BE2C (cell line): ENCODE results near the gene OPCML.

ENCODE experiments used
- DNase-seq: peaks from one replicate; pipeline ENCODE4 v3.0.0-alpha.2; 2020
- H3K27me3 ChIP-seq: fragments of 250-450 bp; sonication (Bioruptor Pico); 2 replicates; pipeline ENCODE4 v1.5.1; 2020; ENCODE audit warnings: mild to moderate bottlenecking
- H3K36me3 ChIP-seq: fragments of 250-450 bp; sonication (Bioruptor Pico); 2 replicates; pipeline ENCODE4 v1.5.1; 2020; ENCODE audit warnings: mild to moderate bottlenecking
- H3K4me1 ChIP-seq: fragments of 250-450 bp; sonication (Bioruptor Pico); 2 replicates; pipeline ENCODE4 v1.5.1; 2020
- H3K4me3 ChIP-seq: 2 replicates; pipeline ENCODE4 v1.5.1; 2011; ENCODE audit warnings: low read depth, low read length
- H3K9me3 ChIP-seq: fragments of 250-450 bp; sonication (Bioruptor Pico); 2 replicates; pipeline ENCODE4 v1.5.1; 2020
- CTCF ChIP-seq: IDR thresholded peaks from 2 replicates; pipeline ENCODE4 v1.5.1; 2012; ENCODE audit warnings: mild to moderate bottlenecking, low read depth, low read length

Gene OPCML

GRCh38 chr11:132631989-132632388, 900.3 kb downstream of the OPCML start:
- H3K4me1 ChIP-seq, result no peaks in the 10 kb centered on the region
- no peaks in the 10 kb centered on the region for H3K27me3 ChIP-seq
- no peak for DNase-seq
- H3K4me3 ChIP-seq, result no peak overlapping the region
- no peaks in the 10 kb centered on the region for H3K36me3 ChIP-seq
- H3K9me3 ChIP-seq, result peaks cover 3% of the 10 kb centered on the region
- no peak for TF ChIP-seq CTCF

GRCh38 chr11:132627981-132628380, 904.3 kb downstream of the OPCML start:
- H3K9me3 ChIP-seq, result peaks cover 3% of the 10 kb centered on the region
- no peak for DNase-seq
- H3K4me3 ChIP-seq, result no peak overlapping the region
- H3K27me3 ChIP-seq, result no peaks in the 10 kb centered on the region
- no peaks in the 10 kb centered on the region for H3K4me1 ChIP-seq
- no peak for TF ChIP-seq CTCF
- H3K36me3 ChIP-seq, result no peaks in the 10 kb centered on the region

DNA sequence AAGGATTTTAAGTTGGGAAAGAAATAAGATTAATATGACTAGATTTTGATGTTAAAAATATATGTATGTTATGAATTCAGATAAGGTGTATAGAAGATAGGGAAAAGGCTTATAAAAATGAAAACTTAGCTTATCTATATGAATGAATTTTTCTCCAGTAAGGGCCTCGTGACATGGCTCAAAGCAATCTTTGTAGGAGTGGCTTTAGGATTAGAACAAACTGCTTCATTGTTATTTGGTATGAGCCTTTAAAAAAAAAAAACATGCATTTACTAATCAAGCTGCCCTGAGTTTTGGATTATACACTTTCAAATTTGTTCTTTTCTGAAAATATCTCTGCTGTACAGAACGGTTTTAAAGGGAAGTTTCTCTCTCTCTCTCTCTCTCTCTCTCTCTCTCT, 905.9 kb downstream of the OPCML start:
- H3K4me1 ChIP-seq, result no peaks in the 10 kb centered on the region
- no peaks in the 10 kb centered on the region for H3K27me3 ChIP-seq
- DNase-seq, result no peak
- H3K9me3 ChIP-seq, result no peaks in the 10 kb centered on the region; the same call in 1 of the 2 replicates
- no peaks in the 10 kb centered on the region for H3K36me3 ChIP-seq
- H3K4me3 ChIP-seq, result no peak overlapping the region
- TF ChIP-seq CTCF, result no peak

DNA sequence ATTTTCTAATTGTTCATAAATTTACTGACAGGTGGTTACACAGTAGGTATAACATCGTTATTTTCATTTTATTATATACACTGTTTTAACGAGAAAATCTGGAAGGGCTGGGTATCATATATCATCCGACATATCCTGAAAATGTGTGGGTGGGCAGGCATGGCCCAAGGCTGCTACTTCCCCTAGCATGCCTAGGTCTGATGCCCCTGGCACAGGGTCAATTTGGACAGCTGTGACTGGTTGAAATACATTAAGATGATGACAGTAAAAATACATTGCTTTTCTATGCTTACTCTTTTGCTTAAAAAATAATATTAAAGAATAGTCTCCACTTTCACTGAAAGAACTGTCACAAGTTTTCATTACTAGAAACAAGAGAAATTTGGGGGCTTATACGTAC, 908.8 kb downstream of the OPCML start:
- no peak for DNase-seq
- H3K27me3 ChIP-seq, result no peaks in the 10 kb centered on the region
- no peaks in the 10 kb centered on the region for H3K4me1 ChIP-seq
- no peak overlapping the region for H3K4me3 ChIP-seq
- TF ChIP-seq CTCF, result no peak
- H3K9me3 ChIP-seq, result peaks cover 3% of the 10 kb centered on the region
- H3K36me3 ChIP-seq, result no peaks in the 10 kb centered on the region

DNA sequence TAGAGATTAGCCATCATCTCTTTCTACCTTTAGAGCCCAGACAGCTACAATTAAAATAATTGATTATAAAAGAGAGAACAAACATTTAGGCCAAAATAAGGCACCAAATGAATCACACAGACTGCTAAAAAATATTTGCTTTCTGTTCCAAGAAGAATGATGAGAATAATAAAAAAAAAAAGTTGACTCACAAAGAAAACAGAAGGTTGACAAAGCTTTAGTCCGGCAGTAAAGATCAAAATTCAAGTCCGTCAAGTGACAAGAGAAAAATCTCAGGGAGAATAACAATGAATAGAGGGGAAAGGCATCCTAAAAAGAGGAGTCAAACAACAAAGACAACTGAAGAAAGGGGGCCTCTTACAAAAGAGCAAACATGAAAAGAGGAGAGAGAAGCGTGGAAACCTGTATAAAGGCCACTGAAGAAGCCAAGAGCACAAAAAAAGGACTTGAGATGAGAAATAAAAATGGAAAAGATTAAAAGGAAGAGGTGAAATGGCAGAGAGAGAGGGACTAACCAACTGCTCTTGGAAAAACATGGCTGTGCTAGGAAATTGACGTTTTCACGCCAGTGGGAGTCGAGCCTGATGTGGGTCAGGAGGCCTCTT, 910.2 kb downstream of the OPCML start:
- Histone ChIP-seq H3K36me3 (no peaks in the 10 kb centered on the region), H3K9me3 (peaks cover 3% of the 10 kb centered on the region), H3K4me1 (no peaks in the 10 kb centered on the region), H3K27me3 (no peaks in the 10 kb centered on the region), H3K4me3 (no peak overlapping the region)
- DNase-seq, result no peak
- TF ChIP-seq CTCF, result no peak

GRCh38 chr11:132620423-132620822, 911.9 kb downstream of the OPCML start:
- no peak for DNase-seq
- Histone ChIP-seq H3K27me3 (no peaks in the 10 kb centered on the region), H3K9me3 (peaks cover 3% of the 10 kb centered on the region), H3K4me1 (no peaks in the 10 kb centered on the region), H3K4me3 (no peak overlapping the region), H3K36me3 (no peaks in the 10 kb centered on the region)
- TF ChIP-seq CTCF, result no peak
